ENCODE data around the gene WBP11. TPM values are rescaled to one million over a fixed set of nuclear protein-coding genes. Genes with fewer than 3 reads are reported as not detected.
A peak's percentile ranks its signal among the peaks of the same experiment; 100 is the strongest.

WBP11 gene
- total RNA-seq, 4 donors from 2014 or later, result 13.5 to 24.3 (median 21.1) TPM

DNA sequence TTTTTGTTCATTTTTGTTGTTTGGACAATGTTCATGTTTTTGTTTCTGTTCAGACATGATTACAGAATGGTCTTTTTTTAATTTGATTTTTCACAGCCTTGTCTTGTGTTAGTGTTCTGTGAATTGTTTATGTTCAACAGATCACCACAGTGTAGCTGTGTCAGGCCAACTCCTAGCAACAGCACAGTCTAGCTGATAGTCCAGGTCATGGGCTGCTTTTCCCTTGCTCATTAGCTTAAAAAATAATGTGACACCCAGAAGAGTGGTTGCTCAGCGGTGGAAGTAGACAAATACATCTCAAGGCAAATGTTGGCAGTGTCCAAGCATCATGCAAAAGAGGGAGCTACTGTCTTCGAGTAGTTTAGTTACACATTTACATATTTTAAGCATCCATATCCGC, 22.4 kb downstream of the WBP11 start:
- H3K27me3 ChIP-seq, result no peaks in the 10 kb centered on the region
- peaks cover 0 to 7% (median 0%) of the 10 kb centered on the region in 3 donors for H3K4me1 ChIP-seq
- peaks cover 0 to 15% of the 10 kb centered on the region in 2 donors for H3K36me3 ChIP-seq
- WGBS, 2 donors (ENCODE audit: low coverage in 1 of 2), result 78 to 80% methylated on average over 2 to 3 of the region's 3 CpGs
- no peak for TF ChIP-seq EP300 (IDR thresholded peaks at IDR 0.05)
- TF ChIP-seq POLR2A (IDR thresholded peaks at IDR 0.05), result no peak
- no peak for TF ChIP-seq POLR2AphosphoS5 (IDR thresholded peaks at IDR 0.05)
- TF ChIP-seq, protein P1, sequence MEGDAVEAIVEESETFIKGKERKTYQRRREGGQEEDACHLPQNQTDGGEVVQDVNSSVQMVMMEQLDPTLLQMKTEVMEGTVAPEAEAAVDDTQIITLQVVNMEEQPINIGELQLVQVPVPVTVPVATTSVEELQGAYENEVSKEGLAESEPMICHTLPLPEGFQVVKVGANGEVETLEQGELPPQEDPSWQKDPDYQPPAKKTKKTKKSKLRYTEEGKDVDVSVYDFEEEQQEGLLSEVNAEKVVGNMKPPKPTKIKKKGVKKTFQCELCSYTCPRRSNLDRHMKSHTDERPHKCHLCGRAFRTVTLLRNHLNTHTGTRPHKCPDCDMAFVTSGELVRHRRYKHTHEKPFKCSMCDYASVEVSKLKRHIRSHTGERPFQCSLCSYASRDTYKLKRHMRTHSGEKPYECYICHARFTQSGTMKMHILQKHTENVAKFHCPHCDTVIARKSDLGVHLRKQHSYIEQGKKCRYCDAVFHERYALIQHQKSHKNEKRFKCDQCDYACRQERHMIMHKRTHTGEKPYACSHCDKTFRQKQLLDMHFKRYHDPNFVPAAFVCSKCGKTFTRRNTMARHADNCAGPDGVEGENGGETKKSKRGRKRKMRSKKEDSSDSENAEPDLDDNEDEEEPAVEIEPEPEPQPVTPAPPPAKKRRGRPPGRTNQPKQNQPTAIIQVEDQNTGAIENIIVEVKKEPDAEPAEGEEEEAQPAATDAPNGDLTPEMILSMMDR (IDR thresholded peaks at IDR 0.05), result no peak
- no peak for ATAC-seq
- H3K4me3 ChIP-seq, result no peak overlapping the region
- no peak overlapping the region for H3K27ac ChIP-seq
- H3K9me3 ChIP-seq, result no peaks in the 10 kb centered on the region

DNA sequence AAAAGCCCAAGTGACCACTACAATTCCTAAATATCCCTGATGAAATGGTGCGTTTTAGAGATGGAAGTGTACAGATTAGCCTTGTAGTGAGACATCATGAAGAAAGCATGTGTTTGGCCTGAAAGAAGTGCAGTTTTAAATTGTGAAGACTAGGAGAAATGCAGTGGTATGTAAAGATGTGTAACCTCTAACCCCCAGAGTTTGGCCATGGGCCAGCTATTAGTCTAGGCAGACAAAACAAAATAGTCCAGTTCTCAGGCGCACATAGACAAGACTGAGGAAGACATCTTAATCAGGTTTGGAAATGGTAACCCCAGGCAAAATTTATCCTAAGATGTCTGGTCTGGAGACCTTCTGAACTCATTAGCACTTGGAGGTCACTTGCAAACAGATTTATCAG, 23.4 kb downstream of the WBP11 start:
- no peak for TF ChIP-seq POLR2A (IDR thresholded peaks at IDR 0.05)
- TF ChIP-seq EP300 (IDR thresholded peaks at IDR 0.05), result no peak
- no peak for TF ChIP-seq POLR2AphosphoS5 (IDR thresholded peaks at IDR 0.05)
- TF ChIP-seq, protein P1 (IDR thresholded peaks at IDR 0.05), result no peak
- WGBS, 2 donors (ENCODE audit: low coverage in 1 of 2), result 86 to 90% methylated on average over 2 of the region's 2 CpGs
- Histone ChIP-seq H3K4me1 (peaks cover 0 to 17% (median 0%) of the 10 kb centered on the region in 3 donors), H3K27me3 (no peaks in the 10 kb centered on the region), H3K36me3 (peaks cover 0 to 7% of the 10 kb centered on the region in 2 donors), H3K9me3 (no peaks in the 10 kb centered on the region), H3K27ac (no peak overlapping the region), H3K4me3 (no peak overlapping the region)
- ATAC-seq, result no peak

DNA sequence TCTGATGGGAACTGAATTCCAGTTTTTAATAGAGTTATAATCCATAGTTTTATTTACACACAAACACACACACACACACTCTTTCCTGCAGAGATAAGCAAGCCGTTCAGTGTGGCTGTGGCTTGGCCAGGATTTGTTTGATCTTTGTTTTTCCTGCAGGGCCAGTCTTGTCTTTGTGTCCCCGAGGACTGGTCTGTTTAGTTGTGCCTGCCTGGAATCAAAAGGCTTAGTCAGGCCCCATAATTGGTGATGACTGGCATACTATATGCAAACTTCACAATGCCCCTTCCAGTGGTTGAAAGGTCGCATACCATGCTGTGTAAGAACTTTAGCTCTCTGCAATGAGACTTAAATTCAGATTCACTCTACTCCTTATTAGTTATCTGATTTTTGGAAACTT, 26.0 kb downstream of the WBP11 start:
- H3K27ac ChIP-seq, result peak overlapping the region in 1 of 4 donors; percentile 18
- no peaks in the 10 kb centered on the region for H3K36me3 ChIP-seq
- ATAC-seq, result no peak
- 45 to 55% methylated on average over 3 of the region's 3 CpGs for WGBS, 2 donors (ENCODE audit: low coverage in 1 of 2)
- H3K4me1 ChIP-seq, result peaks cover 0 to 25% (median 0%) of the 10 kb centered on the region in 3 donors
- TF ChIP-seq, protein P1 (IDR thresholded peaks at IDR 0.05), result no peak
- TF ChIP-seq POLR2AphosphoS5 (IDR thresholded peaks at IDR 0.05), result no peak
- no peak for TF ChIP-seq POLR2A (IDR thresholded peaks at IDR 0.05)
- no peak for TF ChIP-seq EP300 (IDR thresholded peaks at IDR 0.05)
- H3K4me3 ChIP-seq, result no peak overlapping the region
- H3K27me3 ChIP-seq, result no peaks in the 10 kb centered on the region
- H3K9me3 ChIP-seq, result no peaks in the 10 kb centered on the region

DNA sequence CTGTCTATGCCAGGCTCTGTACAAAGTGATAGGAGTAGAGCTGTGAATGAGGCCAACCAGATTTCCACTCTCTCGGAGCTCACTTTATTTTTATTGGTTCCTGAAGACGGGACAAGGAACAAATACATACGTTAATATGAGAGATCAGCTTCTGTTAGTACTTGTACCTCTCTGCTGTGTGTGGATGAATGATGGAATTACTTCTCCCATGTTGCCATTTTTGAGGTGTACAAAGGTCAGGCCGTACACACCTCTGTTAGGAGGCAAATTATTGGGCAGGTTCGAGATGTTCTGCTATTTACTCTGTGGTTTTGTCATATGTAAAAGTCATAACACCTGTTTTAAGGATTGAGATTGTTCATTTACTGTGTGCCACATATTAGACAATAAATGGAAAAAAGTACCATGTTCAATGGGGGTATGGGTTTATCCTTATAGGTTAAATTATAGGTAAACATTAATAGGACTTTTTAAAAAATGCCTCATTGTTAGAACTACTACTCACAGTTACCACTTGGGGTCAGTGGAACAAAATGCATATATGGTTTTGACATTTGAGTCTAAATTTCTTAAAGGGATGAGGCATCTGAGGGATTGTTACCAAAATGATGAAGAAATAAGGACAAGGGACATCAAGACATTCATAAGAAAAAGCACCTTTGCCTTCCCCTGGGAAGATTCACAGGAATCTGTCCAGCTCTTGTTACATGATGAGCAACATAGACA, 26.9 kb downstream of the WBP11 start:
- 84 to 87% methylated on average over 5 of the region's 5 CpGs for WGBS, 2 donors (ENCODE audit: low coverage in 1 of 2)
- Histone ChIP-seq H3K4me1 (peaks cover 0 to 33% (median 3%) of the 10 kb centered on the region in 3 donors), H3K36me3 (no peaks in the 10 kb centered on the region)

More for the DNA sequence above, 26.9 kb downstream of the WBP11 start:
- TF ChIP-seq EP300 (IDR thresholded peaks at IDR 0.05) (no peak), POLR2AphosphoS5 (IDR thresholded peaks at IDR 0.05) (no peak), POLR2A (IDR thresholded peaks at IDR 0.05) (no peak)
- TF ChIP-seq, protein P1 (IDR thresholded peaks at IDR 0.05), result peak in 1 of 4 experiments; percentile 3
- Histone ChIP-seq H3K27me3 (no peaks in the 10 kb centered on the region), H3K4me3 (peak overlapping the region; percentile 67 to 79), H3K27ac (peak overlapping the region; percentile 92 to 99 (median 94)), H3K9me3 (no peaks in the 10 kb centered on the region)
- ATAC-seq, result no peak

All from gastroesophageal sphincter (tissue), 4 donors.